PC-3 (cell line): ENCODE results near the gene DNAH2. TPM values are rescaled to one million over a fixed set of nuclear protein-coding genes. Genes with fewer than 3 reads are reported as not detected.

Experiments
- ATAC-seq: fragments of 200-7000 bp; cut with Tn5 transposase; 2 replicates; pipeline ENCODE4 v1.9.1; 2020; ENCODE audit warnings: mild to moderate bottlenecking, moderate library complexity
- BruUV-seq: library from RNA; stranded (reverse); fragments of 400-500 nt; replicated peaks from 2 replicates; lab custom pipeline; 2021; lab: Mats Ljungman, UMichigan
- CTCF ChIA-PET: fragments of 300-600 bp; sonication (Branson Sonifier 250); formaldehyde crosslinking; loops from one replicate; lab custom pipeline; 2022; ENCODE audit warnings: antibody characterized with exemption; lab: Charles Lee
- POLR2A ChIA-PET: fragments of 300-600 bp; sonication (Branson Sonifier 250); formaldehyde crosslinking; loops from one replicate; lab custom pipeline; 2022; ENCODE audit warnings: antibody characterized with exemption; ENCODE audit not compliant: unreplicated experiment; lab: Charles Lee
- DNase-seq: peaks from one replicate; pipeline ENCODE4 v3.0.0-alpha.2; 2015
- H2AFZ ChIP-seq: fragments of 300-600 bp; sonication (generic); 2 replicates; pipeline ENCODE4 v1.6.0; 2016; ENCODE audit warnings: antibody characterized with exemption, low read length
- H3F3A ChIP-seq: fragments of 300-600 bp; sonication (generic); one replicate; pipeline ENCODE4 v1.6.0; 2017; ENCODE audit warnings: antibody characterized with exemption, low read length, control low read depth, mild to moderate bottlenecking; ENCODE audit not compliant: unreplicated experiment
- H3K27ac ChIP-seq: fragments of 300-600 bp; sonication (generic); 2 replicates; pipeline ENCODE4 v1.5.1; 2016; ENCODE audit warnings: mild to moderate bottlenecking, low read length
- H3K27me3 ChIP-seq: fragments of 300-600 bp; sonication (generic); 2 replicates; pipeline ENCODE4 v1.6.1; 2016; ENCODE audit warnings: low read length, mixed read lengths
- H3K36me3 ChIP-seq: fragments of 300-600 bp; sonication (generic); 2 replicates; pipeline ENCODE4 v1.6.1; 2016; ENCODE audit warnings: low read depth, mixed run types, low read length, mixed read lengths
- H3K4me1 ChIP-seq: fragments of 300-600 bp; sonication (generic); 2 replicates; pipeline ENCODE4 v1.5.1; 2016; ENCODE audit warnings: low read length; ENCODE audit not compliant: insufficient read depth
- H3K4me2 ChIP-seq: fragments of 300-600 bp; sonication (generic); 2 replicates; pipeline ENCODE4 v1.6.0; 2016; ENCODE audit warnings: low read length
- H3K4me3 ChIP-seq: fragments of 300-600 bp; sonication (generic); 2 replicates; pipeline ENCODE4 v1.5.1; 2016; ENCODE audit warnings: mild to moderate bottlenecking, low read length, mixed read lengths
- H3K79me2 ChIP-seq: fragments of 300-600 bp; sonication (generic); 2 replicates; pipeline ENCODE4 v1.6.1; 2017; ENCODE audit warnings: low read length, mixed read lengths
- H3K9ac ChIP-seq: fragments of 300-600 bp; sonication (generic); 2 replicates; pipeline ENCODE4 v1.6.0; 2016; ENCODE audit warnings: mild to moderate bottlenecking, low read length
- H3K9me2 ChIP-seq: fragments of 300-600 bp; sonication (generic); replicated peaks from 2 replicates; pipeline ENCODE4 v1.6.1; 2016; ENCODE audit warnings: mixed run types, low read length, mixed read lengths
- H3K9me3 ChIP-seq: fragments of 300-600 bp; sonication (generic); 2 replicates; pipeline ENCODE4 v1.6.1; 2016; ENCODE audit warnings: low read length, mixed read lengths
- H4K20me1 ChIP-seq: fragments of 300-600 bp; sonication (generic); 2 replicates; pipeline ENCODE4 v1.6.1; 2016; ENCODE audit warnings: low read length, mixed read lengths
- EZH2 ChIP-seq: fragments of 300-600 bp; sonication (generic); IDR thresholded peaks from one replicate; pipeline ENCODE4 v1.6.1; 2017; ENCODE audit warnings: antibody characterized with exemption, mild to moderate bottlenecking, low read length; ENCODE audit not compliant: unreplicated experiment
- EZH2phosphoT487 ChIP-seq: fragments of 300-600 bp; sonication (generic); IDR thresholded peaks from 2 replicates; pipeline ENCODE4 v1.6.1; 2018; ENCODE audit warnings: mild to moderate bottlenecking, antibody characterized with exemption, low read length, borderline replicate concordance
- intact Hi-C: fragments of 100-400 bp; cut with micrococcal nuclease; formaldehyde crosslinking; loops from 2 replicates; pipeline ENCODE4 v1.9.0; 2023
- total RNA-seq: library from RNA; depleted of rRNA; stranded (reverse); fragments of >200 nt; gene quantifications from 2 replicates; pipeline ENCODE4 v1.2.3, GENCODE V29; 2014
- TF ChIP-seq, protein P1 (sequence below): fragments of 300-600 bp; sonication (generic); conservative IDR thresholded peaks from 2 replicates; pipeline ENCODE4 v1.5.1; 2017; ENCODE audit warnings: antibody characterized with exemption, low read depth, mild to moderate bottlenecking, low read length

DNAH2 gene
- total RNA-seq, 1 experiment from 2014 or later: 0.62 TPM

DNA sequence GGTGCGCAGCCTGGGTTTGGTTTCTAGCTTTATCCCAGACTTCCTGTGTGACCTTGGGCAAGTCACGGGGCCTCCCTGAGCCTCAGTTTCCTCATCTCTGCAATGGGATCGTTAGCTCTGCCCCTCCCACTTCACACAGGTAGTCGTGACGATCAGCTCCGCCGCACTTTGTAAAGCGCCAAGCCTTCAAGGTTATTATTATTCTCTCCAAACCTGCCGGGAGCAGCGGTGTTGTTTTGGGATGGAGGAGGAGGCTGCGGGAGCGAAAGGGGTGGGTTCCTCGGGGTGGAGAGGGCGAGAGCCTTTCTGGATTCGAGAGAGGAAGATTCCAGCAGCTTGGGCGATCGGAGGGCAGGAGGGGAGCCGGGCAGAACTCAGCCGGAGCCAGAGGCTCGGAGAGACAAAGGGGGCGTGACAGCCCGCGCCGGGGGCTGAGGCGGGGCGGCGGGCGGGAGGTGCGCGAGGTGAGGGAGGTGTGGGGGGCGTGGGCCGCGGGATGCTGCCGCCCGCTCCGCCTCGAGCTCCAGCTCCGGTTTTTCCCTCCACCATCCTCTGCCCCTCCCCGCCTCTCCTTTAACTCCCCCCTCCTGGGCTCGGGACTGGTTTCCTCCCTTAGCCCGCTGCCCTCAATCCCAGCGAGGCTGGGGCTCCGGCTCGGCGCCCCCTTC is 12.8 kb upstream of the DNAH2 start, which contains the start of gene EFNB3:
TSS of gene EFNB3 (plus strand) at position 602 of the 668 bp plus-strand sequence. CDS start 397 bp downstream, outside the sequence.
- no TSS peak for BruUV-seq

DNA sequence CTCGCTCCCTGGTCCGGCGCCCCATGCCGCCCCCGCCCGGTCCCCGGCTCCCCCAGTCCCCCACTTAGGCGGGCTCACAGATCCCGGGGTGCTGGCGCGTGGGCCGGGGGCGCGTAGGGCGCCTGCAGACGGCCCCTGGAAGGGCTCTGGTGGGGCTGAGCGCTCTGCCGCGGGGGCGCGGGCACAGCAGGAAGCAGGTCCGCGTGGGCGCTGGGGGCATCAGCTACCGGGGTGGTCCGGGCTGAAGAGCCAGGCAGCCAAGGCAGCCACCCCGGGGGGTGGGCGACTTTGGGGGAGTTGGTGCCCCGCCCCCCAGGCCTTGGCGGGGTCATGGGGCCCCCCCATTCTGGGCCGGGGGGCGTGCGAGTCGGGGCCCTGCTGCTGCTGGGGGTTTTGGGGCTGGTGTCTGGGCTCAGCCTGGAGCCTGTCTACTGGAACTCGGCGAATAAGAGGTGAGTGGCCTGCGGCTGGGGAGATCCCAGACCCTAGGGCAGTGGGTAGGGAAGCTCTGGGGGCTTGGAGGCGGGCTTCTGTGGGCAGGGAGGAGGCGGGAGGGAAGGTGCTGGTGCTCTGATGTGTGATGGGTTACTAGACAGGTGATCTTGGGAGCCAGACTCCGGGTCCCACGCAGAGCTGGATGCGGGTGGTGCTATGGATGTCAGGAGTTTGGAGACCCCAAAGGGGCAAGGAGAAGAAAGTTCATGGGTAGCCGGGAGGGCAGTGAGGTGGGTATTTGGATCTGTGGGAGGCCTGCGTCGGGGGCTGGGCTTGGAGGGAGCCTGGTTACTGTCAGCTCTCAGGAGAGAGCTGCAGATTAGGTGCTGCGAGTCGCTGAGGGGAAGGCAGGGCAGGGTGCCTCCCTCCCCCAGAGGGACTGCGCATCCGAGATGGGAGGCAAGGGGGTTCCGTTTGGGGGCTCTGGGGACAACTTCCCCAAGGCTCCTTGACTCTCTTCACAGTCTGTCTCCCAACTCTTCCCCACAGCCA is 12.0 kb upstream of the DNAH2 start:
- peak overlapping the region; percentile 17; the same call in 1 of the 2 replicates for H3K9ac ChIP-seq
- TF ChIP-seq EZH2phosphoT487 (no peak), EZH2 (no peak)
- TF ChIP-seq, protein P1, sequence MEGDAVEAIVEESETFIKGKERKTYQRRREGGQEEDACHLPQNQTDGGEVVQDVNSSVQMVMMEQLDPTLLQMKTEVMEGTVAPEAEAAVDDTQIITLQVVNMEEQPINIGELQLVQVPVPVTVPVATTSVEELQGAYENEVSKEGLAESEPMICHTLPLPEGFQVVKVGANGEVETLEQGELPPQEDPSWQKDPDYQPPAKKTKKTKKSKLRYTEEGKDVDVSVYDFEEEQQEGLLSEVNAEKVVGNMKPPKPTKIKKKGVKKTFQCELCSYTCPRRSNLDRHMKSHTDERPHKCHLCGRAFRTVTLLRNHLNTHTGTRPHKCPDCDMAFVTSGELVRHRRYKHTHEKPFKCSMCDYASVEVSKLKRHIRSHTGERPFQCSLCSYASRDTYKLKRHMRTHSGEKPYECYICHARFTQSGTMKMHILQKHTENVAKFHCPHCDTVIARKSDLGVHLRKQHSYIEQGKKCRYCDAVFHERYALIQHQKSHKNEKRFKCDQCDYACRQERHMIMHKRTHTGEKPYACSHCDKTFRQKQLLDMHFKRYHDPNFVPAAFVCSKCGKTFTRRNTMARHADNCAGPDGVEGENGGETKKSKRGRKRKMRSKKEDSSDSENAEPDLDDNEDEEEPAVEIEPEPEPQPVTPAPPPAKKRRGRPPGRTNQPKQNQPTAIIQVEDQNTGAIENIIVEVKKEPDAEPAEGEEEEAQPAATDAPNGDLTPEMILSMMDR: no peak
- H3K4me3 ChIP-seq: peak overlapping the region; percentile 70
- H3K27ac ChIP-seq: no peak overlapping the region
- no peaks in the 10 kb centered on the region for H3F3A ChIP-seq
- ATAC-seq (peak; percentile 14), DNase-seq (no peak)
- intact Hi-C loops: no loop called here
- no peaks in the 10 kb centered on the region for H3K36me3 ChIP-seq
- H3K4me2 ChIP-seq: peak overlapping the region; percentile 87
- no peaks in the 10 kb centered on the region for H3K27me3 ChIP-seq
- no peaks in the 10 kb centered on the region for H3K79me2 ChIP-seq
- no peaks in the 10 kb centered on the region for H3K9me2 ChIP-seq
- CTCF ChIA-PET: no interaction called here
- peak overlapping the region; percentile 80 for H2AFZ ChIP-seq
- no peaks in the 10 kb centered on the region for H4K20me1 ChIP-seq
- POLR2A ChIA-PET: no interaction called here
- no peaks in the 10 kb centered on the region for H3K4me1 ChIP-seq
- H3K9me3 ChIP-seq: no peaks in the 10 kb centered on the region
- no TSS peak for BruUV-seq

More for the DNA sequence above, 12.8 kb upstream of the DNAH2 start, which contains the start of gene EFNB3:
- H3K9me2 ChIP-seq: no peaks in the 10 kb centered on the region
- intact Hi-C loops: no loop called here
- no peaks in the 10 kb centered on the region for H3K36me3 ChIP-seq
- no peaks in the 10 kb centered on the region for H3K4me1 ChIP-seq
- H3K79me2 ChIP-seq: no peaks in the 10 kb centered on the region
- ATAC-seq (peak; percentile 76), DNase-seq (peak; percentile 39)
- ChIA-PET POLR2A (no interaction called here), CTCF (interaction anchor here (0.8 kb wide), 1 partner anchor 17 kb away, joined by 4 read pairs; no protein-coding TSS in a partner anchor)
- no peaks in the 10 kb centered on the region for H3K27me3 ChIP-seq
- H3K4me3 ChIP-seq: peak within 1 kb of the TSS; percentile 70
- H4K20me1 ChIP-seq: no peaks in the 10 kb centered on the region
- H3F3A ChIP-seq: no peaks in the 10 kb centered on the region
- H3K4me2 ChIP-seq: peak within 1 kb of the TSS; percentile 87
- H3K27ac ChIP-seq: no peak within 1 kb of the TSS
- no peaks in the 10 kb centered on the region for H3K9me3 ChIP-seq
- H3K9ac ChIP-seq: peak within 1 kb of the TSS; percentile 17; the same call in 1 of the 2 replicates
- H2AFZ ChIP-seq: peak within 1 kb of the TSS; percentile 80
- TF ChIP-seq EZH2phosphoT487 (no peak), EZH2 (no peak)
- TF ChIP-seq, protein P1: no peak
